ENCODE data around the gene FAM174C.
"Not testable (repeated sequence)": the region's sequence is repeated elsewhere in the genome, so short reads cannot be mapped to it uniquely, and the experiment has no call there.

The FAM174C gene

DNA sequence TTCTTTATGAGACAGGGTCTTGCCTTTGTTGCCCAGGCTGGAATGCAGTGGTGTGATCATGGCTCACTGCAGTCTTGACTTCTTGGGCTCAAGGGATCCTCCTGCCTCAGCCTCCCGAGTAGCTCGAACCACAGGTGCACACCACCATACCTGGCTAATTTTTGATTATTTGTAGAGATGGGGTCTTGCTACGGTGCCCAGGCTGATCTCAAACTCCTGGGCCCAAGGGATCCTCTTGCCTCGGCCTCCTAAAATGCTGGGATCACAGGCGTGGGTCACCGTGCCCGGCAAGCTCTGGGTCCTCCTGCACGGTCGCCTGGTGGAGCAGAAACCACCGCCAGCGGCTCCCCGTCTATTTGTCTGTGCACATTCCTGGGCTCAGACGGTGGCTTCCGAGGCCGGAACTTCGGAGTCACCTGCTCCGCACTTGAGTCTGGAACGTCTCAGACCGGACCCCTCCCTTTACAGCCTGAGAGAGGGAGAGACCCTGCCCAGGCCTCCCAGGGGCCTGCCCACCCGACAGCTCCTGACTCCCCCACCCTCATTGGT, 32.5 kb downstream of the FAM174C start:
- no peak for DNase-seq

DNA sequence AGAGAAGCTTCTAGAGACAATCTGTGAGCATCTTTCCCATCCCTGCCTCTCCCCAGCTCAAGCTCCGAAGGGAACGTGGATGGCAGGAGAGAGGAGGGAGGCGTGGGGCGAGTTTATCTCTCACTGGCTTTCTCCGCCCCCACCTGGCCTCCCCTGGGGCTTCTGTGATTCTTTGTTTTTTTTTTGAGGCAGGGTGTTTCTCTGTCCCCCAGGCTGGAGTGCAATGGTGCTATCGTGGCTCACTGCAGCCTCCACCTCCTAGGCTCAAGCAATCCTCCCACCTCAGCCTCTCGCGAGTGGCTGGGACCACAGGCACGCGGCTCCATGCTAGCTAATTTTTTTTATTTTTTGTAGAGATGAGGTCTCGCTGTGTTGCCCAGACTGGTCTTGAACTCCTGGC, 33.4 kb downstream of the FAM174C start:
- DNase-seq = no peak

DNA sequence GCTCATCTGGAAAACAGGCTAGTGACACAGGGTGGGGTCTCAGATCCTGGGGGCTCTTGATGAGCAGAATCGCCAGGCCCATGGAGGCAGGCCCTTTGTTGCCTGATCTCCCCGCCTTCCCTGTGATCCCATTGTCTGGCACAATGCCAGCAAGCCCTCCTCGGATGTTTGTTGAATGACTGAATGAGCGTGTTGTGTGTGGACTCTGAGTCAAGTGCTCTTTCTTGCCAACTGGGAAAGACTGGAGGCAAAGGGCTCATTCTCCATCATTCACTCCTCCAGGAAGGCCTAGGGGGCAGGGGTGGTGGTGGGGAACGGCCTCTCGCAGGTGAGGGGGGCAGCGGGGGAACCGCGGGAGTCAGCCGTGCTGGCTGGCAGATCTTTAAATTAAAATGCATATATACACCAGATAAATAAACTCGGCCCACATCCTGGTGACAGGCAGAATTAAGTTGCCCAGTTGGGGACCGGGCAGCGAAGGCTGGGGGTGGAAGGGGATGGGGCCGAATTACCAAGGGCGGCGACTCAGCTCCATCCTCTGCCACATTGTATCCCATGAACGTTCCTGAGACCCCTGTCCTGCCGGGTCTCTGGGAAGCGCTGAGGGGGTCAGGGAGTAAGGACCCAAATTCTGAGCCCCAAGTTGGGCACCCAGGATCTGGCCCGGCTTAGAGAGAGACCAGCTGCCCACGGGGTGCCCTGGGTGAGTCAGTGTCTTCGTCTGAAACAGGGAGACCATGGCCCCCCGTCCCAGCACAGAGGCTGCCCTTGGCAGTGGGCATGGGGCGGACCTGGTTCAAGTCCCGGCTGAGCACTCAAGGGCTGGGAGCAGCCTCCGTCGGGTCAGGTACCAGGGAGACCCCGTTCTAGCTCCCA, 34.9 kb downstream of the FAM174C start:
- DNase-seq = no peak

DNA sequence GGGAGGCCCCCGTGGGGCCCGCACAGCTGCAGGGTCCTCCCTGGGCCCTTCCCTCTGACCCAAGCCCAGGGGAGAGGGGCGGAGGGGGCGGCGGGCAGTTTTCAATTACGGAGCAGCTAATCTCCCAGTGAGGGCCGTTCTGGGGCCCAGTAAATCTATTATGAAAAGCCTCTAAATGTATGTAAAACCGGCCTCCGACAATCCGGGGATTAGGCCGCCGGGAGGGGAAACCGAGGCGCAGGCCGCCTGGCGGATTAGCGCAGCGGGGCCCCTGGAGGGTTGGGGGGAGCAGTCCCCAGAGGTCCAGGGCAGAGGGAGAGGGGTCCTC, 35.5 kb downstream of the FAM174C start:
- DNase-seq = no peak

DNA sequence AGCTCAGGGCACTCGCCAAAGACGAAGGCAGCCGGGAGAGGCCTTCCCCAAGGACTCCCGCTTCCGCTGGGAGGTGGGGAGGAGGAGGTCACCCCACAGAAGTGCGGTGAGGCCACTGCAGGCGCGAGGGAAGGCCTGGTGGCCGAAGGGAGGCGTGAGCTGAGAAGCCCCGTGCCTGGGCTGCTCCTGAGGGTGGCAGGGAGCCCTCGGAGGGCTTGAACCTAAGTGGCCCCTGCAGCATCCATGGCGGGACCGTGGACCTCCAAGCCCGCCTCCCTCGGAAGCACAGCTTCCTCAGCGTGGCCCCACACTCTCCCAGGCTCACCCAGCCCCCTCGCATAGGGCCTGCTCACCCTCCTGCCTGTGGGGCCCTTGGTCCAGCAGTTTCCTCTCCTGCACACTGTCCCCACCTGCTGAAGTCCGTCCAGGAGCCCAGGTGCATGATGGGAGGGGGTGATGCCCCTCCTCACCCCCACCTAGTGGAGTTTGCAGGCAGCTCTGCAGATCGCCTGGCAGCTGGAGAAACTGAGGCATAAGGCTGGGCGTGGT, 36.3 kb downstream of the FAM174C start:
- DNase-seq = no peak

DNA sequence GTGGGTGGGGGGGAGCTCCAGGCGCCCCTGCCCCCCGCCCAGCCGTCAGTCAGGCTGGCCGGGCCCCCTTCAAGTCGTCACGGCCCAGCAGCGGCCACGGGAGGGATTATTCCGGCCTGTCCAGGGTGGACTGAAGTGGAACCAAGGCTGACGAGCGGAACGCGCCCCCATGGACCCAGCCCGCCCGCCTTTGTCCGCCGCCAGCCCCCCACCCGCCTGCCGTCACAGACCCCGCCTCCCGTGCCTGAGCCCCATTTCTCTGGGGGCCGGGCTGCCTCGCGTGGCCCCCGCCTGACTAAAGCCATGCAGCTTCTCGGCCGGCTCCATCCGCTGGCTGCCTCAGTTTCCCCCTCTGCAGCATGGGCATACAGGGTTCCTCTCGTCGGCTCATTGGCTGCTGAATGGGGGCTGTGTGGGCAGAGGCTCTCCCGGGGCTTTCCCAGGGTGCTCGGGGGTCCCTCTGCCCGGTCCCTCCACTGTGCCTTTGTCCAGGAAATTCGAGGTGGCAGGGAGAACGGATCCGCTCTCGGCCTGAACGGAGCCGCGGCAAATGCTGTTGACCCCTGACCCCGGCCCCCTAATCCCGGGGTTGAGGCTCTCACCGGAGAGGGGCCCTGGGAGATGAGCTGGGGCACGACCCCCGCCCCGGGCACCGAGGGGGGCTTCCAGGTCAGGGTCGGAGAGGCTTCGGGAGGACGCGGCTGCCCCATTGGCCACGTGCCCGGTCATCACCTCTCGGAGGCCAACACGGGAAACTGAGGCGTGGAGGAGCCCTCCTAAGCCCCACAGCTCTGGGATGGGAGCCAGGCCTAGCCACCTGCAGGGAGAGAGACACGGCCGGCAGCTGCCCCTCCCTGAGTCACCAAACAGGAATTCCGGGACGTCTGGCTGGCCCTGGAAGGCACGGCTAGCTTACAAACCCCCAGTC, 37.7 kb downstream of the FAM174C start:
- DNase-seq = no peak

DNA sequence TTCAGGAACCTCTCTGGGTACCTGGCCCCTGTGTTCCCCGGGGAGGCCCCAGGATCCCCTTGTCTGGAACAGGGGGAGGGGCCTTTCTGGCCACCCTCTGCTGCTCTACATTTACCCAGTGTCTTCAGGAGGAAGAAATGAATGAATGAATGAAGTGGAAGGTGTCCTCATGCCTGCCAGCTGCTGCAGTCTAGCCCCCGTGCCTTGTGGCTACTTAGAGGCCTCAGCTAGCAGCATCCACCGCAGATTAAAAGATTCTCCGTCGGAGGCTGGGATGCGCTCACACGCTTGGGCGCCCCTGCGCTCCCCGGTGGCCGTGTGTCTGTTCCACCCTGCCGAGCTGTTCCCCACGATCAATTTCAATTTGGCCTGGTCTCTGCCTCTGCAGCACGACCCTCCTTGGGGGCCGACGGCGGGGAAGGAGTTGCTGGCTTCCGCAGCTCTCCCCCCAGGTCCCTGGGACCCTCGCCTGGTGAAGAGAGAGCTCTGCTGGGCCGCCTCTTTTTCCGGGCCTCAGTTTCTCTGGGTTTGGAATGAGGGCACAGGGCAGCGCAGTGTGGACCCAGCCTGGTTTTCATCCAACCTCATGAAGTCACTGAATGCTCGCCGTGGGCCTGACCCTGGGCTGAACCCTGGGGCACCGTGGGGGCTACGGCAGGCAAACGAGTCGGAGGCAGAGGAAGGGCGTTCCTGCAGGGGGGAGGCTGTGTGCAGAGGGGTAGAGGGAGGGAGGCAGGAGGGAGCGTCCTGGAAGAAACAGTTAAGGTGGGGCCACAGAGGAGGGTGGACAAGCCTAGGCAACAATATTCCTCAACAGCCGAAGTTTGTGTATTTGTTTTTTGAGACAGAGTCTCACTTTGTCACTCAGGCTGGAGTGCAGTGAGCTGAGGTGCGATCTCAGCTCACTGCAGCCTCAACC, 38.6 kb downstream of the FAM174C start:
- no peak for DNase-seq

DNA sequence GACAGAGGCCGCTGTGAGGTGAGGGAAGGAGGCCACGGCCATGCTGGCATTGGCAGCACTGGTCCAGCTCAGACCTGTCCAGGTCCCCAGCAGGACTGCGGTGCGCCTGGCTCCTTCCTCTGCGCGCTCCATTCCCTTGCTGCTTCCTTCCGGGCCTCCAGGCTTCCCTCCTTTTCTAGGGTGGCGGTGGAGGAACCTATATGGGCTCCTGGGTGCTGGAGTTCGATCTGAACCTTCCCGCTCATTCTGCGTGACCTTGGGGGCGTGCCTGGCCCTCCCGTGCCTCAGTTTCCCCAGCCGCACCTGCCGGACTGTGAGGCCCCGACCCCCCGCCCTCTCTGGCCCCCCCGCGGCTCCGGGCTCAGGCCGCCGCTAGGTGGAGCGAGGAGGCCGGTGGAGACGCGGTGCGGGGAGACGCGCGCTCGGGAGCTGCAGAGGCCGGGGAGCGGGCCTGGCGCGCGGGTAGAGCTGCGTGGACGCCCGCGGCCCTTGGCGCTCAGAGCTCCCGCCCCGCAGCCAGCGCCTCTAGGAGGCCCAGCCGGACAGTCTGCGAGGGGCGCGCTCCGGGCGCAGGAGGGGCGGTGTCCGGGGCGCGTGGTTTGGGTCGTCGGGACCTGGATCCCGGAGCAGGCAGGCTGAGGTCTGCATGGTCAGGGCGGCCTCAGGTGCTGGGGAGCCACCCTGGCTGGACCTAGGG, 40.3 kb downstream of the FAM174C start:
- no peak for DNase-seq

DNA sequence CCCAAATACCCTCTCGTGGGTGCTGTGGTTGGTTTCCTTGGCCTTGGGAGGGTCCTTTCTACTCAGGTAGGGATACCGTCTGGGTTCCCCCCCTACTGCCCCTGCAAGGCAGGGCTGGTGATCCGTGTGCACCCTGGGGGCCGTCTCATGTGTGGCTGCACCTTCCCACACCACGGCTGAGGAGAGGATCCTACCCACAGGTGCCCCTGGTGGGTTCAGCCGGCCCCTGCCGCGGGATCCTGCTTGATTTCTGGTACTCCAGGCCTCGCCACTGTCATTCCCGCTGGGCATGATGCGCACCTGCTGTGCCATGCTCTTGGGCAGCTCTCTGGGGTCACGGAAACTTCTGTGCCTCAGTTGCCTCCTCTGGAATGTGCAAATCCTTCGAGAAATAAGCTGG, 41.1 kb downstream of the FAM174C start:
- no peak for DNase-seq

DNA sequence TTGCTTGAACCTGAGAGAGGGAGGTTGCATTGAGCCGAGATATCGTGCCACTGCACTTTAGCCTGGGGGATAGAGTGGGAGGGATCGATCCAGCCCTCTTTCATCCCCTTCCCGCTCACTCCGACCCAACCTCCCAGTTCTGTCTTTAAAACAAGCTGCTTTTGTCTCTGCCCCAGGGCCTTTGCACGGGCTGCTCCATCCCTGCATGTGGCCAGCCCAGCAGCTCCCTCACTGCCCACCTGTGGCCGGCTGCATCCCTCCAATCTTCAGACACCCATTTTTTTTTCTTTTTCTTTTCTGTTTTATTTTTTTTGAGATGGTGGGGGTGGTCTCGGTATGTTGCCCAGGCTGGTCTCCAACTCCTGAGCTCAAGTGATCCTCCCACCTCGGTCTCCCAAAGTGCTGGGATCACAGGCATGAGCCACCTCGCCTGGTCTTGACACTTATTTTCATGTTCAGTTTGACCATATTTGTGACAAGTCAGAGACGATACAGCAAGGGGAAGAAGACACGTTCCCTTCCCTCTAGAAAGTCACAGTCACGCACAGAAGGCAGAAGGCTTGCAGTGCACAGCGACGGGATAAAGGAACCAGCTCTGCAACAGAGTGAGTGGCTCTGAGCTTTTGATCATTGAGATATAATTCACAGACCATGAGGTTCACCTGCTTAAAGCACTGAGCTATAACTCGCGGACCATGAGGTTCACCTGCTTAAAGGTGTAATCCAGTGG, 42.1 kb downstream of the FAM174C start:
- DNase-seq = no peak

DNA sequence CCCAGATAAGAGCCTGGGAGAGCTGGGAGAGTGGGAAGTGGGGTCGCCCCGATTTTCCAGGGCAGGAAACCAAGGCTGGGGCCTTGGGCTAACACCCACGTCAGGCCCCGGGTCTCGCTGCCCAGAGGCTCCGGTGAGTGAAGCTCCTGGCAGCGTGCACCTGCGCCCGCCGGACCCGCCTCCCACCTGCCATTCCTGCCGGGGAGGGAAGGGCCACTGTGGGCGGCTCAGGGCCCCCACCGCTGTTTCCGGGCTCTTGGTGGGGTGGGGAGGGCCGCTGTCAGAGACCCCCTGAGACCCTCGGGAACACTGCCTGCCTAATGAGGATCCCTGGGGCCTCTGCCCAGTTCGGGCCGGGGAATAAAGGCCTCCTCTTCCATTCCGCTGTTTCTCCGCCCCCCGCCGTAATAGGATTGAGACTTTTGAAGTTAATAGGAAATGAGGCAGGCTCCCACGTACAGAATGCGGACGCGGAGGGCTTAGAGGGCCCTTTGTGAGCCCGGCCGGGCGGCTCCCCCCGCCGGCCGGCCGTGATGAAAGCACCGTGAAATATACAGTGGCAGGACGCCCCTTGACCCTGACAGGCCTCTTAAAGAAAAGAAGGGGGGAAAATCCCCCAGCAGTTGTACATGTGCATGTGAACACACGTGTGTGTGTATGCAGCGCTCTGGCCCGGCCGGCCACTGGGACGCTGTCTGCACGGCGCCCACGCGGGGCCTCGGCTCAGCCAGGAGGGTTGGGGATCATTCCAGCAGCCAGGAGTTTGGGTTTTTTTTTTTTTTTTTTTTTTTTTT, 43.5 kb downstream of the FAM174C start:
- no peak for DNase-seq

DNA sequence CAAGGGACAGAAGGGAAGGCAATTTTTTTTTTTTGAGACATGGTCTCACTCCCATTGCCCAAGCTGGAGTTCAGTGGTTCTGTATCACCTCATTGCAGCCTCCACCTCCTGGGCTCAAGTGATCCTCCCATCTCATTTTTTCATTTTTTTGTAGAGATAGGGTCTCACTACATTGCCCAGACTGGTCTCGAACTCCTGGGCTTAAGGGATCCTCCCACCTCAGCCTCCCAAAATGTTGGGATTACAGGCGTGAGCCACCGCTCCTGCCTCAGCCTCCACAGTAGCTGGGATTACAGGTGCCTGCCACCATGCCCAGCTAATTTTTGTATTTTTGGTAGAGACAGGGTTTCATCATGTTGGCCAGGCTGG, 44.9 kb downstream of the FAM174C start:
- DNase-seq = not testable (repeated sequence)

DNA sequence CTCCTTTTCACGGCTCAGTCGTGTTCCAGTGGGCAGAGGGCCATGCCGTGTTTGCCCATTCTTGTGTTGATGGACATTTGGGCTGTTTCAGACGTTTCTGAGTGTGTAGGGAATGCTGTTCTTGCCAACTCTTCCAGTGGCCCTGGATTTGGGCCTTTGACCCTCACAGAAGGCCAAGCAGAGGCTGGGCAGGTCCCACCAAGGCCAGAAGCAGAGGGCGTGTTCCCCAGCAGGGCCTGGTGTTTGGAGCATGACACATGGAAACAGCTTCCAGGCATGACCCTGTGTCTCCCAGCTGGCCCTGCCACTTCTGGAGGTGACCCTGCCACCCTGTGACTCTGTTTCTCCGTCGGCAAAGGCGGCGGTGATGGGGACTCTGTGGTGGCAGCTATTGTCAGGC, 46.2 kb downstream of the FAM174C start:
- DNase-seq = no peak

DNA sequence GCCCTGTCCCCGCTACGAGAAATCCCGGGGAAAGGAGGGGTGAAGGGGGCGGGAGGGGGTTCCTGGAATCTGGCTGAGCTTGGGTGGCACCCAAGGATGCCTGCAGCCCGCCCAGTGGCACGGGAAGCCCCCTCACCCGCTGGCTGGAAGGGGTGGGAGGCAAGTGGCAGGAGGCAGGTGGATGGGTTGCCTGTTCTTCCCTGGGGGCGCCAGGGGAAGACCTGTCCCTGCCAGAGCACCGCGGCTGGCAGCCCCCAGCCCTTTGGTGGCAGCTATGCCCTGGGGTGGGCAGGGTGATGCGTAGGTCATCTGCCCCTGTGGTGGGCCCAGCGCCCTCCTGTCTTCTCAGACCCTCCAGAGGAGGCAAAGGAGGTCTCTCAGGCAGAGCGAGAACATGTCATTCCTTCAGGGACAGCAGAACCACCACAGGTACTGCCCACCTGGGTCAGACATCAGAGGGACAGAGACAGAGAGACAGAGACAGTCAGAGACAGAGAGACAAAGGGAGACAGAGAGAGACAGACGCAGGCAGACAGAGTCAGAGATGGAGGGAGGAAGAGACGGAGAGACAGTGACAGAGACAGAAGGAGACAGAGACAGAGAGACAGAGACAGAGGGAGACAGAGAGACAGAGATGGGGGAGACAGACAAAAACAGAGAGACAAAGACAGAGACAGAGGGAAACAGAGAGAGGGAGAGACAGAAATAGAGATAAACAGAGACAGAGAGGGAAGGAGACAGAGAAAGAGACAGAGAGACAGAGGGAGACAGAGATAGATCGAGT, 47.1 kb downstream of the FAM174C start:
- DNase-seq = no peak

DNA sequence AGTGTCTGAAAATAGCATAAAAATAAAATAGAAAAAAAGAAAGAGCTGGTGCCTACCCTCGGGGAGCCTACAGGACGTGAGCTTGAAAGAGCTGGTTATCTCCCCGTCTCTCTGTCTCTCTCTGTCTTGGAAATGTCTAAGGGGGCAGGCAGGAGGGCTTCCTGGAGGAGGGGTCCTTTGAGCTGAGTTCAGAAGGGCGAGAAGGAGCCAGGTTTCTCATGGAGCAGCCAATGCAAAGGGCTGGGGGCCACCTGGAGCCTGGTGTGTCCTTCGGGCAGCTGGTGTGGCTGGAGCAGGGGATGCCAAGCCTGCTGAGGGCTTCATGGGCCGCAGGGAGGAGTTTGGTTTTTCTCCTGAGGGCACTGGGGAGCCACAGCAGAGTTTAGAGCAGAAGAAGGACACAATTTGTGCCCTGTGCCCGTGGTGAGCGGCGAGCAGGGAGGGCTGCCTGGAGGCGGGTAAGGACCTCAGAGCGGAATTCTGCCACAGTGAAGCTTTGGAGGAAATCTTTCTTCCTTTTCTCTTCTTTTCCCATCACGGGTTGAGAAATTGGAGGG, 49.0 kb downstream of the FAM174C start:
- DNase-seq = no peak

DNA sequence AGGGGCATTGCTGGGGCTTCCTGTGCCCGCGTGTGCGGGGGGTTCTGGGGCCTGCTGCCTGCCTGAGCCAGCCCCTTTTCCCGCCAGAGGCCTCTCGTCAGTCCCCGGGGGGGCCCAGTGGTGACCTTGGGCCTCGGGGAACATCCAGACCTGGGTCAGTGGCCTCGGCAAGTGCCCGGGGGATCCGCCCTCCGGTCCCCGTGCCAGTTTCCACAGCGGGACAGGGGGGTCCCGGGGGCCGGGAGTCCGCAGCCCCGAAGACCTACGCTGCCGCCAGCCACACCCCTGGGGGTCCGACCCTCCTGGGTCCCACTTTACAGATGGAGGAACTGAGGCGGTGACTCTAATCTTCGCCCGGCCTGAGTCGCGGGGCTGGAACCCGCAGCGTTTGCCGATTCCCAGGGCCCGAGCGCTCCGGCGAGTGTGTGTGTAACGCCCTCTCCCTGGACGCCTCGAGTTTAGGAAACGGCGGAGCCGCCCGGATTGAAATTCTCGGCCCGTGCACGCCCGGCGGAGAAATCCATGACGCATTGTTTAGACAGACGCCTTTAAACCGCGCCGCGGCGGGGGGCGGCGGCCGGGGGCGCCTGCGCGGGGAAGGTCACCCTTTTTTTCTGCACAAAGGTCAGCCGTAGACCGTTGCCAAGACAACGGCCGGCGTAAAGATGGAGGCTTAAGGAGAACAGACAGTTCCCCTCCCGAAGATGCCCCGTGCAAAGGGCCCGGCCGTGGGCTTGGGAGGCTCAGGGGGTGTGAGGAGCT, 49.7 kb downstream of the FAM174C start:
- DNase-seq = no peak

DNA sequence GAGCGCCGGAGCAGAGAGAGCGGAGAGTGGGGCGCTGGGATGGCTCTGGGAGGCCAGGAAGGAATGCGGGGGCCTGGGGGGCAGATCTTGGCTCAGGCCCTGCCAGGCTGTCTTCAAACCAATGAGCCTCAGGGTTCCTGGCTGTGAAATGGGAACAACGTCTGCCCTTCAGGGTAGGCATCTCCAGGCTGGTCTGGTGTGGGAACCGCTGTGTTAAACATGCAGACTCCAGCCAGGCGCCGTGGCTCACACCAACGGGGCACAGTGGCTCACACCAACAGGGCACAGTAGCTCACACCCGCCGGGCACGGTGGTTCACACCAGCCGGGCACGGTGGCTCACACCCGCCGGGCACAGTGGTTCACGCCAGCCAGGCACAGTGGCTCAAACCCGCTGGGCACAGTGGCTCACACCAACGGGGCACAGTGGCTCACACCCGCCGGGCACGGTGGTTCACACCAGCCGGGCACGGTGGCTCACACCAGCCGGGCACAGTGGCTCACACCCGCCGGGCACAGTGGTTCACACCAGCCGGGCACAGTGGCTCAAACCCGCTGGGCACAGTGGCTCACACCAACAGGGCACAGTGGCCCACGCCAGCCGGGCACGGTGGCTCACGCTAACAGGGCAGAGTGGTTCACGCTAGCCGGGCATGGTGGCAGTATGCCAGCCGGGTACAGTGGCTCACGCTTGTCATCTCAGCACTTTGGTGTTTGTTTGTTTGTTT, 50.4 kb downstream of the FAM174C start:
- DNase-seq = no peak

DNA sequence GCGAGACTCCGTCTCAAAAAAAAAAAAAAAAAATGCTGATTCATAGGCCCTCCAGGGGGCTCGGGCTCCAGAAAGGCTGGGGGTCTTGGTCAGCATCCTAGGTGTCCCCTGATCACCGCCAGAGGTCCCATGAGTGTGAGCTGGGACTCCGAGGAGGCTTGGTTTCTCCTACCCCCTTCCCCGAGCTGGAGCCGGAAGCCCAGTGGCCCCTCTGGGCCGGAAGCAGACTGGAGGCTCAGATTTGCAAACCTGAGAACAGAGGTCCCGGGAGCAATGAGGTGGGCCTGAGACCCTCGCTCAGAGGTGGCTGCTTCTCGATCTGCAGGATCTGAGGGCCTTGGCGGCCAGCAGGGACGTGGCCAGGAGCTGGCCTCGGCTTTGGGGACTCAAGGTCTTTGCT, 51.8 kb downstream of the FAM174C start:
- DNase-seq = no peak
